CD14-positive monocyte (primary cell): ENCODE results near the gene FKBP5. TPM values are rescaled to one million over a fixed set of nuclear protein-coding genes. Genes with fewer than 3 reads are reported as not detected.

Source experiments
- DNase-seq, 3 donors: peaks; one replicate each; pipeline ENCODE4 v3.0.0-alpha.2; 2011 to 2022
- H2AFZ ChIP-seq: 2 replicates; pipeline ENCODE4 v1.6.0; 2012; ENCODE audit warnings: mild to moderate bottlenecking, low read depth, low read length, inconsistent platforms; ENCODE audit not compliant: insufficient read depth, poor library complexity, severe bottlenecking
- H3K27ac ChIP-seq, 2 donors: 1 replicate in 1 of 2; 2 replicates in 1 of 2; pipeline ENCODE4 v1.5.1; 2012 to 2013; ENCODE audit warnings: low read length in 2 of 2, control low read depth in 1 of 2, inconsistent platforms in 1 of 2, low read depth in 1 of 2, mild to moderate bottlenecking in 1 of 2
- H3K27me3 ChIP-seq, 2 donors: one replicate each; pipeline versions ENCODE4 v1.6.0 to v1.6.1; 2011 to 2013; ENCODE audit warnings: low read length in 2 of 2; ENCODE audit not compliant: control insufficient read depth in 2 of 2, insufficient read depth in 2 of 2
- H3K36me3 ChIP-seq, 2 donors: replicated peaks in 1 of 2; 1 replicate in 1 of 2; 2 replicates in 1 of 2; pipeline versions ENCODE4 v1.5.1 to v1.6.1; 2012 to 2013; ENCODE audit warnings: low read length in 2 of 2, control low read depth in 1 of 2, inconsistent platforms in 1 of 2, mild to moderate bottlenecking in 1 of 2; ENCODE audit not compliant: insufficient read depth in 2 of 2, control insufficient read depth in 1 of 2
- H3K4me1 ChIP-seq, 2 donors: 1 replicate in 1 of 2; 2 replicates in 1 of 2; pipeline versions ENCODE4 v1.5.1 to v1.6.1; 2012 to 2013; ENCODE audit warnings: low read length in 2 of 2, control low read depth in 1 of 2, inconsistent platforms in 1 of 2, mild to moderate bottlenecking in 1 of 2, moderate library complexity in 1 of 2; ENCODE audit not compliant: insufficient read depth in 2 of 2, control insufficient read depth in 1 of 2
- H3K4me2 ChIP-seq: replicated peaks from 2 replicates; pipeline ENCODE3; 2012; ENCODE audit warnings: low read length, moderate library complexity, mild to moderate bottlenecking; ENCODE audit not compliant: poor library complexity, severe bottlenecking; ENCODE audit errors: extremely low read depth
- H3K4me3 ChIP-seq, 3 experiments: fragments of 200-600 bp in 1 of 3; sonication (generic) in 1 of 3; replicated peaks in 1 of 3; 1 replicate in 2 of 3; 2 replicates in 1 of 3; pipeline ENCODE4 v1.5.1; 2011 to 2013; ENCODE audit warnings: low read length in 3 of 3, mild to moderate bottlenecking in 3 of 3, control low read depth in 2 of 3, low read depth in 2 of 3, inconsistent platforms in 1 of 3, moderate library complexity in 1 of 3
- H3K79me2 ChIP-seq: 2 replicates; pipeline ENCODE4 v1.6.0; 2012; ENCODE audit warnings: mild to moderate bottlenecking, control low read depth, inconsistent platforms, low read length, moderate library complexity; ENCODE audit not compliant: insufficient read depth
- H3K9ac ChIP-seq: 2 replicates; pipeline ENCODE4 v1.6.0; 2017; ENCODE audit warnings: low read length, mild to moderate bottlenecking; ENCODE audit not compliant: insufficient read depth, poor library complexity, severe bottlenecking
- H3K9me3 ChIP-seq, 2 donors: replicated peaks in 1 of 2; 1 replicate in 1 of 2; 2 replicates in 1 of 2; pipeline versions ENCODE4 v1.5.1 to v1.6.1; 2012 to 2013; ENCODE audit warnings: low read length in 2 of 2, control low read depth in 1 of 2; ENCODE audit not compliant: control insufficient read depth in 1 of 2, insufficient read depth in 1 of 2
- H4K20me1 ChIP-seq: 2 replicates; pipeline ENCODE4 v1.6.0; 2012; ENCODE audit warnings: mild to moderate bottlenecking, low read length, control low read depth, moderate library complexity; ENCODE audit not compliant: insufficient read depth
- H3K27ac Mint-ChIP-seq, 7 donors: one replicate each; pipeline ENCODE4 v1.8.0; 2020; ENCODE audit warnings: mild to moderate bottlenecking in 7 of 7, mixed read lengths in 7 of 7, moderate library complexity in 6 of 7, inconsistent platforms in 2 of 7
- H3K27me3 Mint-ChIP-seq, 3 donors: one replicate each; pipeline ENCODE4 v1.8.0; 2021 to 2022; ENCODE audit warnings: low read depth in 3 of 3, mild to moderate bottlenecking in 3 of 3, mixed read lengths in 3 of 3, moderate library complexity in 3 of 3, inconsistent platforms in 1 of 3
- H3K36me3 Mint-ChIP-seq, 2 donors: one replicate each; pipeline ENCODE4 v1.8.0; 2020; ENCODE audit warnings: mixed read lengths in 2 of 2, inconsistent platforms in 1 of 2, mild to moderate bottlenecking in 1 of 2
- H3K4me1 Mint-ChIP-seq: one replicate; pipeline ENCODE4 v1.8.0; 2020; ENCODE audit warnings: mild to moderate bottlenecking, mixed read lengths
- H3K4me3 Mint-ChIP-seq, 2 donors: one replicate each; pipeline ENCODE4 v1.8.0; 2020; ENCODE audit warnings: mild to moderate bottlenecking in 2 of 2, mixed read lengths in 2 of 2, moderate library complexity in 1 of 2
- H3K9me3 Mint-ChIP-seq, 7 donors: one replicate each; pipeline ENCODE4 v1.8.0; 2020 to 2022; ENCODE audit warnings: mixed read lengths in 7 of 7, mild to moderate bottlenecking in 6 of 7, moderate library complexity in 6 of 7, inconsistent platforms in 2 of 7
- WGBS: methylation state at CpG from one replicate; pipeline ENCODE4 v1.1.5; 2013; ENCODE audit warnings: missing lambda C conversion rate; ENCODE audit not compliant: insufficient coverage; 5-methylcytosine and 5-hydroxymethylcytosine counted together
- intact Hi-C, 2 donors: fragments of 100-400 bp; cut with micrococcal nuclease; formaldehyde crosslinking; loops; one replicate each; pipeline versions ENCODE4 v1.15.0 to v1.15.1; 2023
- polyA plus RNA-seq, 3 donors: library from polyadenylated mRNA; depleted of rRNA in 1 of 3; unstranded in 2 of 3; stranded (reverse) in 1 of 3; fragments of 300-500 nt in 2 of 3; fragments of >200 nt in 1 of 3; fragmentation: Illumina TruSeq in 2 of 3; gene quantifications; 1 replicate in 2 of 3; 2 replicates in 1 of 3; pipeline ENCODE4 v1.2.3, GENCODE V29; 2012 to 2021
- TF ChIP-seq, protein P1 (sequence below): fragments of 200-600 bp; IDR thresholded peaks from one replicate; pipeline ENCODE4 v1.8.0; 2022; ENCODE audit warnings: antibody characterized with exemption, mild to moderate bottlenecking

The FKBP5 gene
- polyA plus RNA-seq, 3 donors = 20.2 to 58.5 (median 56.9) TPM

- Mint-ChIP-seq H3K27ac (peak overlapping the region in 4 of 7 donors; percentile 14 to 78 (median 44)), H3K4me1 (peaks cover 31% of the 10 kb centered on the region), H3K4me3 (no peak overlapping the region), H3K9me3 (no peaks in the 10 kb centered on the region), H3K27me3 (peaks cover 0 to 3% (median 1%) of the 10 kb centered on the region in 3 donors), H3K36me3 (peaks cover 57 to 72% of the 10 kb centered on the region in 2 donors)
- TF ChIP-seq, protein P1, sequence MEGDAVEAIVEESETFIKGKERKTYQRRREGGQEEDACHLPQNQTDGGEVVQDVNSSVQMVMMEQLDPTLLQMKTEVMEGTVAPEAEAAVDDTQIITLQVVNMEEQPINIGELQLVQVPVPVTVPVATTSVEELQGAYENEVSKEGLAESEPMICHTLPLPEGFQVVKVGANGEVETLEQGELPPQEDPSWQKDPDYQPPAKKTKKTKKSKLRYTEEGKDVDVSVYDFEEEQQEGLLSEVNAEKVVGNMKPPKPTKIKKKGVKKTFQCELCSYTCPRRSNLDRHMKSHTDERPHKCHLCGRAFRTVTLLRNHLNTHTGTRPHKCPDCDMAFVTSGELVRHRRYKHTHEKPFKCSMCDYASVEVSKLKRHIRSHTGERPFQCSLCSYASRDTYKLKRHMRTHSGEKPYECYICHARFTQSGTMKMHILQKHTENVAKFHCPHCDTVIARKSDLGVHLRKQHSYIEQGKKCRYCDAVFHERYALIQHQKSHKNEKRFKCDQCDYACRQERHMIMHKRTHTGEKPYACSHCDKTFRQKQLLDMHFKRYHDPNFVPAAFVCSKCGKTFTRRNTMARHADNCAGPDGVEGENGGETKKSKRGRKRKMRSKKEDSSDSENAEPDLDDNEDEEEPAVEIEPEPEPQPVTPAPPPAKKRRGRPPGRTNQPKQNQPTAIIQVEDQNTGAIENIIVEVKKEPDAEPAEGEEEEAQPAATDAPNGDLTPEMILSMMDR = no peak
- DNase-seq = no peak
- H3K36me3 ChIP-seq = peaks cover 57 to 89% of the 10 kb centered on the region in 2 donors
- H3K4me3 ChIP-seq = no peak overlapping the region
- 100% methylated on average over 3 of the region's 3 CpGs for WGBS
- no peaks in the 10 kb centered on the region for H3K27me3 ChIP-seq
- H3K9ac ChIP-seq = no peak overlapping the region
- H3K9me3 ChIP-seq = no peaks in the 10 kb centered on the region
- H3K4me2 ChIP-seq = no peak overlapping the region
- no peak overlapping the region for H2AFZ ChIP-seq
- H3K79me2 ChIP-seq = peaks cover 28% of the 10 kb centered on the region
- intact Hi-C loops = loop anchor here in 1 of 2 donors (5.0 to 10.0 kb wide), 2 partner anchors 32 to 95 kb away; partner anchors contain the start of gene FKBP5
- peaks cover 69% of the 10 kb centered on the region for H4K20me1 ChIP-seq
- peaks cover 22 to 24% of the 10 kb centered on the region in 2 donors for H3K4me1 ChIP-seq
- H3K27ac ChIP-seq = peak overlapping the region in 1 of 2 donors; percentile 23
Observed at GRCh38 chr6:35589904-35590303, 98.8 kb downstream of the FKBP5 start.

DNA sequence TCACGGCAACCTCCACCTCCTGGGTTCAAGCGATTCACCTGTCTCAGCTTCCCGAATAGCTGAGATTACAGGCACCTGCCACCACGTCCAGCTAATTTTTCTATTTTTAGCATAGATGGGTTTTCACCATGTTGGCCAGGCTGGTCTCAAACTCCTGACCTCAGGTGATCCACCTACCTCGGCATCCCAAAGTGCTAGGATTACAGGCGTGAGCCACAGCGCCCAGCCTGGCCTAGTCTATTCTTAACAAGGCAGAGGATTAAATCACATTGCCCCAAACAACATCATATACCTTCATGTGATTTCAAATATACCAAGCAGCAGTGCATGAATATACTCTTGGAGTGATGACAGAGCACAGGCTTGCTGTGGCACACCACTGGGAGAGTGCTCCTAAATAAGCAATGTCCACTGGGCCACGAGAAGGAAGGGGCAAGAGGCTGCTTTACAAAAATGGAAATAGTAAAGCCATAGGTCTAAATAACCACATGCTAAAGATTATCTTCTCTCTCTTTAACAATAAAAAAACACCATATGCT lies 99.4 kb downstream of the FKBP5 start:
- H3K27me3 Mint-ChIP-seq = peaks cover 0 to 3% (median 1%) of the 10 kb centered on the region in 3 donors
- intact Hi-C loops = loop anchor here in 1 of 2 donors (5.0 to 10.0 kb wide), 2 partner anchors 33 to 96 kb away; partner anchors contain the start of gene FKBP5
- Histone ChIP-seq H3K9me3 (no peaks in the 10 kb centered on the region), H2AFZ (no peak overlapping the region), H3K79me2 (peaks cover 23% of the 10 kb centered on the region), H3K36me3 (peaks cover 51 to 89% of the 10 kb centered on the region in 2 donors), H4K20me1 (peaks cover 72% of the 10 kb centered on the region), H3K9ac (no peak overlapping the region), H3K4me3 (no peak overlapping the region), H3K27me3 (no peaks in the 10 kb centered on the region), H3K27ac (peak overlapping the region in 1 of 2 donors; percentile 23), H3K4me2 (no peak overlapping the region), H3K4me1 (peaks cover 22 to 24% of the 10 kb centered on the region in 2 donors)
- H3K27ac Mint-ChIP-seq = peak overlapping the region in 4 of 7 donors; percentile 14 to 67 (median 23)
- TF ChIP-seq, protein P1 = no peak
- peaks cover 31% of the 10 kb centered on the region for H3K4me1 Mint-ChIP-seq
- peaks cover 55 to 66% of the 10 kb centered on the region in 2 donors for H3K36me3 Mint-ChIP-seq
- H3K4me3 Mint-ChIP-seq = no peak overlapping the region
- no peak for DNase-seq
- WGBS = 92% methylated on average over 5 of the region's 8 CpGs
- no peaks in the 10 kb centered on the region for H3K9me3 Mint-ChIP-seq
